ENCODE measurements around the gene TSPAN7. TPM values are rescaled to one million over a fixed set of nuclear protein-coding genes. Genes with fewer than 3 reads are reported as not detected.

Gene TSPAN7
- total RNA-seq, 1 experiment from 2014 or later = not detected

DNA sequence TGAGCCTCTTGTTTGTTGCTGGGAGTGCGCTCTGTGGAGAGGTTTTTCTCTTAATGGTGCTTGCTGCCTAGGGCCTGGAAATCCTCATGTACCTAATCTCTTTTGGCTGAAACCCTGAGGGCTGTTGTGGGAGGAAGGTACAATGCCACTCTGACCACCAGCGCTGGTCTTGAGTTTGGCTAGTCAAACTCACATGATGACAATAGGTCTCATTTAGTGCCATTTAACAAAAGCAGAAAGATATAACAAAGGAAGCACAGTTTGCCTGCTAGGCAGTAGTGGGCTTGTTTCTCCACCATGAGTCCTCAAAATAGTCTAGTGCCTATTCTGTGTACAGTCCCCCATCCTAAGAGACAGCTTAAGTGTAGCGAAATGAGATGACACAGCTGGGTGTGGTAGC lies 111.3 kb downstream of the TSPAN7 start:
- ChIA-PET POLR2A (ENCODE audit: unreplicated experiment) (no interaction called here), CTCF (no interaction called here)
- TF ChIP-seq EZH2 (IDR thresholded peaks at IDR 0.05; ENCODE audit: low read depth) = no peak
- TF ChIP-seq, protein P1, sequence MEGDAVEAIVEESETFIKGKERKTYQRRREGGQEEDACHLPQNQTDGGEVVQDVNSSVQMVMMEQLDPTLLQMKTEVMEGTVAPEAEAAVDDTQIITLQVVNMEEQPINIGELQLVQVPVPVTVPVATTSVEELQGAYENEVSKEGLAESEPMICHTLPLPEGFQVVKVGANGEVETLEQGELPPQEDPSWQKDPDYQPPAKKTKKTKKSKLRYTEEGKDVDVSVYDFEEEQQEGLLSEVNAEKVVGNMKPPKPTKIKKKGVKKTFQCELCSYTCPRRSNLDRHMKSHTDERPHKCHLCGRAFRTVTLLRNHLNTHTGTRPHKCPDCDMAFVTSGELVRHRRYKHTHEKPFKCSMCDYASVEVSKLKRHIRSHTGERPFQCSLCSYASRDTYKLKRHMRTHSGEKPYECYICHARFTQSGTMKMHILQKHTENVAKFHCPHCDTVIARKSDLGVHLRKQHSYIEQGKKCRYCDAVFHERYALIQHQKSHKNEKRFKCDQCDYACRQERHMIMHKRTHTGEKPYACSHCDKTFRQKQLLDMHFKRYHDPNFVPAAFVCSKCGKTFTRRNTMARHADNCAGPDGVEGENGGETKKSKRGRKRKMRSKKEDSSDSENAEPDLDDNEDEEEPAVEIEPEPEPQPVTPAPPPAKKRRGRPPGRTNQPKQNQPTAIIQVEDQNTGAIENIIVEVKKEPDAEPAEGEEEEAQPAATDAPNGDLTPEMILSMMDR (conservative IDR thresholded peaks at IDR 0.05) = no peak
- BruUV-seq (replicated peaks) = no TSS peak
- Histone ChIP-seq H2AFZ (no peak overlapping the region), H3K4me1 (replicated peaks; ENCODE audit: insufficient read depth) (no peaks in the 10 kb centered on the region), H3K9me2 (ENCODE audit: insufficient read depth) (no peaks in the 10 kb centered on the region), H3K27me3 (ENCODE audit: insufficient read depth, low read depth) (no peaks in the 10 kb centered on the region), H3K79me2 (ENCODE audit: low read depth) (no peaks in the 10 kb centered on the region), H3K36me3 (ENCODE audit: low read depth) (no peaks in the 10 kb centered on the region), H3F3A (ENCODE audit: insufficient read depth, low read depth) (no peaks in the 10 kb centered on the region), H3K27ac (no peak overlapping the region), H3K4me3 (no peak overlapping the region), H3K9me3 (ENCODE audit: insufficient read depth, low read depth) (no peaks in the 10 kb centered on the region), H3K4me2 (no peak overlapping the region), H4K20me1 (ENCODE audit: insufficient read depth) (no peaks in the 10 kb centered on the region)
- intact Hi-C loops (cut with micrococcal nuclease; ENCODE audit: unreplicated experiment) = no loop called here
- no peak for DNase-seq

DNA sequence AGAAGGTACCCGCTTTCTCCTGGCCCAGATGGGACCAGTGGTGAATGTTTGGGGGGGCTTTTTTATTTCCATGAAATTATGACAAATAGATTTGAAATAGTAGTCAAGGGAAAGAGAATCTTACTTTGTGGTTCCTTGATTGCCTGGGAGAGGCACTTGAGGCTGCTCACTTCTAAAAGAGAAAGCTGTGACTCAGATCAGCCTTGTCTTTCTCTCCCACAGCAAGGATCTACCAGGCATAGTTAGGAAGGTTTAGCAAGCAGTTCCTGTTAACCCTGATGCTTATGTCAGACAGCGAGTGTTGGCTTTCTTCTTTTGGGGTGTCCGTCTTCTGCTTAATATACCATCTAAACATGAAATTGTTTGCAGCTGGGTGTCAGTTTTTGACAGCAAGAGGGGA lies 114.5 kb downstream of the TSPAN7 start:
- Histone ChIP-seq H4K20me1 (ENCODE audit: insufficient read depth) (no peaks in the 10 kb centered on the region), H3K9me3 (ENCODE audit: insufficient read depth, low read depth) (no peaks in the 10 kb centered on the region), H3K4me2 (no peak overlapping the region), H3K27ac (no peak overlapping the region), H3K9me2 (ENCODE audit: insufficient read depth) (no peaks in the 10 kb centered on the region), H3K36me3 (ENCODE audit: low read depth) (no peaks in the 10 kb centered on the region), H2AFZ (no peak overlapping the region), H3K79me2 (ENCODE audit: low read depth) (no peaks in the 10 kb centered on the region), H3K4me1 (replicated peaks; ENCODE audit: insufficient read depth) (no peaks in the 10 kb centered on the region), H3K27me3 (ENCODE audit: insufficient read depth, low read depth) (no peaks in the 10 kb centered on the region), H3K4me3 (no peak overlapping the region), H3F3A (ENCODE audit: insufficient read depth, low read depth) (no peaks in the 10 kb centered on the region)
- ChIA-PET POLR2A (ENCODE audit: unreplicated experiment) (no interaction called here), CTCF (no interaction called here)
- TF ChIP-seq, protein P1 (conservative IDR thresholded peaks at IDR 0.05) = no peak
- TF ChIP-seq EZH2 (IDR thresholded peaks at IDR 0.05; ENCODE audit: low read depth) = no peak
- DNase-seq = no peak
- intact Hi-C loops (cut with micrococcal nuclease; ENCODE audit: unreplicated experiment) = no loop called here
- no TSS peak for BruUV-seq (replicated peaks)

DNA sequence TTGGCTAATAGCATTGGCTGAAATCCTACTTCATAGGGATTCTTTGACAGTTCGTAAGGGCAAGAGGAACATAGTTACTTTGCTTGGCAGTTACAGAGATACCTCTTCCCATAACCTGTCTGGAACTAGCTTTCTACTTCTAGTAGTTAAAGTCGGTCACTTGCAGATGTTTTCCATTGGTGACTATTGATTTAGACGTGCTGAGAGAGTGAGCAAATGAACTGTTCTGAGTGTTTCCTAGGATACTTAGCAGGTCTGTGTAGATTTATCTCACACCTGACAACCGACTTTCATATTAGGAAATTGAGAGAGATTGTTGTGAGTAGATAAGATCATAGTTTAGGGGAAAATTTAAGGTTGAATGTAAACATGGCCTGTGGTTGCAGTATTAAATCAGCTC lies 116.8 kb downstream of the TSPAN7 start:
- Histone ChIP-seq H3K4me1 (replicated peaks; ENCODE audit: insufficient read depth) (no peaks in the 10 kb centered on the region), H3K79me2 (ENCODE audit: low read depth) (no peaks in the 10 kb centered on the region), H3K9me2 (ENCODE audit: insufficient read depth) (no peaks in the 10 kb centered on the region), H4K20me1 (ENCODE audit: insufficient read depth) (no peaks in the 10 kb centered on the region), H3K4me2 (no peak overlapping the region), H3K9me3 (ENCODE audit: insufficient read depth, low read depth) (no peaks in the 10 kb centered on the region), H3F3A (ENCODE audit: insufficient read depth, low read depth) (no peaks in the 10 kb centered on the region), H3K36me3 (ENCODE audit: low read depth) (no peaks in the 10 kb centered on the region), H3K4me3 (no peak overlapping the region), H3K27ac (no peak overlapping the region), H3K27me3 (ENCODE audit: insufficient read depth, low read depth) (no peaks in the 10 kb centered on the region), H2AFZ (no peak overlapping the region)
- ChIA-PET POLR2A (ENCODE audit: unreplicated experiment) (no interaction called here), CTCF (no interaction called here)
- TF ChIP-seq, protein P1 (conservative IDR thresholded peaks at IDR 0.05) = no peak
- TF ChIP-seq EZH2 (IDR thresholded peaks at IDR 0.05; ENCODE audit: low read depth) = no peak
- DNase-seq = no peak
- no TSS peak for BruUV-seq (replicated peaks)
- intact Hi-C loops (cut with micrococcal nuclease; ENCODE audit: unreplicated experiment) = no loop called here
